GM10266 (cell line): ENCODE measurements around the gene OGT.

Experiments used
- DNase-seq: peaks from one replicate; pipeline ENCODE4 v3.0.0; 2012; ENCODE audit errors: extremely low spot score
- CTCF ChIP-seq: IDR thresholded peaks from 2 replicates; pipeline ENCODE4 v1.5.1; 2012; ENCODE audit warnings: mild to moderate bottlenecking, low read depth; ENCODE audit not compliant: control insufficient read depth, insufficient read depth; ENCODE audit errors: missing control alignments

The OGT gene

GRCh38 chrX:71618303-71618721, 85.4 kb downstream of the OGT start, which contains the start of gene CXCR3:
TSS of gene CXCR3 (minus strand) at chrX:71618511. CDS start at chrX:71618449, 62 bp downstream.
- no peak for TF ChIP-seq CTCF
- peak; percentile 49 for DNase-seq

GRCh38 chrX:71618787-71619186, 85.9 kb downstream of the OGT start:
- TF ChIP-seq CTCF: no peak
- no peak for DNase-seq

GRCh38 chrX:71619193-71619592, 86.3 kb downstream of the OGT start:
- no peak for TF ChIP-seq CTCF
- no peak for DNase-seq

- TF ChIP-seq CTCF: no peak
- no peak for DNase-seq
These were observed 87.1 kb downstream of the OGT start for GRCh38 chrX:71619986-71620385.

- DNase-seq: no peak
- no peak for TF ChIP-seq CTCF
These were observed 88.7 kb downstream of the OGT start for GRCh38 chrX:71621603-71622002.

- DNase-seq: no peak
- TF ChIP-seq CTCF: no peak
These were observed 89.2 kb downstream of the OGT start for GRCh38 chrX:71622032-71622575.

- peak; percentile 49 for DNase-seq
- no peak for TF ChIP-seq CTCF
These were observed 89.9 kb downstream of the OGT start for GRCh38 chrX:71622576-71623450.
